SK-N-SH treated with all-trans-retinoic acid at 6 μM for 48 hours (cell line): ENCODE results near the gene KCNT1.

Experiments
- ATAC-seq: fragments of 200-7000 bp; cut with Tn5 transposase; 3 replicates; pipeline ENCODE4 v1.9.1; 2020; ENCODE audit warnings: mild to moderate bottlenecking, moderate library complexity
- ARNTL ChIP-seq: fragments of 450-650 bp; formaldehyde crosslinking; IDR thresholded peaks from 2 replicates; pipeline ENCODE4 v1.5.0; 2020; ENCODE audit warnings: low read depth, mild to moderate bottlenecking, moderate library complexity, borderline replicate concordance
- BACH2 ChIP-seq: fragments of 250-450 bp; sonication (Bioruptor Pico); IDR thresholded peaks from 2 replicates; pipeline ENCODE4 v1.9.0; 2021; ENCODE audit warnings: mild to moderate bottlenecking, borderline replicate concordance
- CSDC2 ChIP-seq: fragments of 250-450 bp; sonication (Bioruptor Pico); IDR thresholded peaks from 2 replicates; pipeline ENCODE4 v1.5.0; 2020; ENCODE audit warnings: mild to moderate bottlenecking, moderate library complexity
- CSRNP3 ChIP-seq: fragments of 250-450 bp; sonication (Bioruptor Pico); IDR thresholded peaks from 2 replicates; pipeline ENCODE4 v1.5.1; 2021; ENCODE audit warnings: mild to moderate bottlenecking, moderate library complexity
- ESRRG ChIP-seq: fragments of 250-450 bp; sonication (Bioruptor Pico); IDR thresholded peaks from 2 replicates; pipeline ENCODE4 v1.6.1; 2021; ENCODE audit warnings: mild to moderate bottlenecking
- GLIS3 ChIP-seq: fragments of 250-450 bp; sonication (Bioruptor Pico); IDR thresholded peaks from 2 replicates; pipeline ENCODE4 v1.5.0; 2020; ENCODE audit warnings: mild to moderate bottlenecking, moderate library complexity
- ISL1 ChIP-seq: fragments of 250-450 bp; sonication (Bioruptor Pico); IDR thresholded peaks from 2 replicates; pipeline ENCODE4 v2.1.2; 2022; ENCODE audit warnings: mild to moderate bottlenecking, moderate library complexity
- OSR1 ChIP-seq: fragments of 250-450 bp; sonication (Bioruptor Pico); IDR thresholded peaks from 2 replicates; pipeline ENCODE4 v1.8.0; 2022; ENCODE audit warnings: moderate library complexity, mild to moderate bottlenecking, inconsistent platforms
- PATZ1 ChIP-seq: fragments of 250-450 bp; sonication (Bioruptor Pico); IDR thresholded peaks from 2 replicates; pipeline ENCODE4 v1.8.0; 2020; ENCODE audit warnings: mild to moderate bottlenecking, moderate library complexity, borderline replicate concordance
- PPARA ChIP-seq: fragments of 250-450 bp; sonication (Bioruptor Pico); IDR thresholded peaks from 2 replicates; pipeline ENCODE4 v1.5.0; 2020; ENCODE audit warnings: mild to moderate bottlenecking, borderline replicate concordance
- RARB ChIP-seq: fragments of 250-450 bp; sonication (Bioruptor Pico); IDR thresholded peaks from 2 replicates; pipeline ENCODE4 v1.8.0; 2021; ENCODE audit warnings: mild to moderate bottlenecking, moderate library complexity
- SNAI2 ChIP-seq: fragments of 250-450 bp; sonication (Bioruptor Pico); IDR thresholded peaks from 2 replicates; pipeline ENCODE4 v1.5.0; 2020; ENCODE audit warnings: mild to moderate bottlenecking, moderate library complexity
- TOX ChIP-seq: fragments of 250-450 bp; sonication (Bioruptor Pico); IDR thresholded peaks from 2 replicates; pipeline ENCODE4 v1.8.0; 2021; ENCODE audit warnings: mild to moderate bottlenecking, moderate library complexity, borderline replicate concordance
- TSHZ2 ChIP-seq: fragments of 250-450 bp; sonication (Bioruptor Pico); IDR thresholded peaks from 2 replicates; pipeline ENCODE4 v1.5.0; 2020; ENCODE audit warnings: mild to moderate bottlenecking, moderate library complexity
- ZC3H10 ChIP-seq: fragments of 250-450 bp; sonication (Bioruptor Pico); IDR thresholded peaks from 2 replicates; pipeline ENCODE4 v1.5.1; 2021; ENCODE audit warnings: mild to moderate bottlenecking, moderate library complexity
- ZFP3 ChIP-seq: fragments of 250-450 bp; sonication (Bioruptor Pico); IDR thresholded peaks from 2 replicates; pipeline ENCODE4 v1.5.0; 2020; ENCODE audit warnings: mild to moderate bottlenecking, moderate library complexity
- ZNF565 ChIP-seq: fragments of 450-650 bp; formaldehyde crosslinking; conservative IDR thresholded peaks from 2 replicates; pipeline ENCODE4 v1.5.0; 2020; ENCODE audit warnings: low read depth, mild to moderate bottlenecking, moderate library complexity
- ZNF70 ChIP-seq: fragments of 450-650 bp; formaldehyde crosslinking; IDR thresholded peaks from 2 replicates; pipeline ENCODE4 v1.5.0; 2020; ENCODE audit warnings: mild to moderate bottlenecking, moderate library complexity

Gene KCNT1

GRCh38 chr9:135726138-135726853, 24.3 kb downstream of the KCNT1 start:
- no peak for ATAC-seq
- TF ChIP-seq BACH2 (CRISPR knock-in tag) = no peak
- no peak for TF ChIP-seq TOX (CRISPR knock-in tag)
- TF ChIP-seq ESRRG (CRISPR knock-in tag) = no peak
- no peak for TF ChIP-seq PPARA
- no peak for TF ChIP-seq ISL1 (CRISPR knock-in tag)
- TF ChIP-seq OSR1 (CRISPR knock-in tag) = no peak
- TF ChIP-seq GLIS3 (CRISPR knock-in tag) = no peak

GRCh38 chr9:135727257-135727875, 25.4 kb downstream of the KCNT1 start:
- no peak for TF ChIP-seq ESRRG (CRISPR knock-in tag)
- no peak for TF ChIP-seq TSHZ2
- no peak for TF ChIP-seq OSR1 (CRISPR knock-in tag)
- TF ChIP-seq CSDC2 (CRISPR knock-in tag) = no peak
- TF ChIP-seq ZNF70 (CRISPR knock-in tag) = no peak
- no peak for TF ChIP-seq ZFP3 (CRISPR knock-in tag)
- no peak for TF ChIP-seq ARNTL
- no peak for TF ChIP-seq GLIS3 (CRISPR knock-in tag)
- no peak for TF ChIP-seq PATZ1
- no peak for TF ChIP-seq ISL1 (CRISPR knock-in tag)
- TF ChIP-seq PPARA = no peak
- TF ChIP-seq ZC3H10 (CRISPR knock-in tag) = no peak
- ATAC-seq = no peak

- TF ChIP-seq ZNF565 (CRISPR knock-in tag) (no peak), OSR1 (CRISPR knock-in tag) (no peak), ZC3H10 (CRISPR knock-in tag) (no peak), ISL1 (CRISPR knock-in tag) (no peak), SNAI2 (CRISPR knock-in tag) (no peak), TSHZ2 (no peak), GLIS3 (CRISPR knock-in tag) (no peak), PPARA (no peak), TOX (CRISPR knock-in tag) (no peak), RARB (CRISPR knock-in tag) (no peak), CSDC2 (CRISPR knock-in tag) (no peak), PATZ1 (no peak), CSRNP3 (CRISPR knock-in tag) (no peak)
- ATAC-seq = no peak
Observed at GRCh38 chr9:135728436-135729110, 26.6 kb downstream of the KCNT1 start.
